C4-2B (cell line): ENCODE measurements around the gene HDAC1.

Experiments
- ZFX ChIP-seq: fragments of 450-650 bp; IDR thresholded peaks from 2 replicates; pipeline ENCODE4 v1.6.1; 2017
- TF ChIP-seq, protein P1 (sequence below): fragments of 450-650 bp; conservative IDR thresholded peaks from 2 replicates; pipeline ENCODE4 v1.5.1; 2017; ENCODE audit warnings: mild to moderate bottlenecking

DNA sequence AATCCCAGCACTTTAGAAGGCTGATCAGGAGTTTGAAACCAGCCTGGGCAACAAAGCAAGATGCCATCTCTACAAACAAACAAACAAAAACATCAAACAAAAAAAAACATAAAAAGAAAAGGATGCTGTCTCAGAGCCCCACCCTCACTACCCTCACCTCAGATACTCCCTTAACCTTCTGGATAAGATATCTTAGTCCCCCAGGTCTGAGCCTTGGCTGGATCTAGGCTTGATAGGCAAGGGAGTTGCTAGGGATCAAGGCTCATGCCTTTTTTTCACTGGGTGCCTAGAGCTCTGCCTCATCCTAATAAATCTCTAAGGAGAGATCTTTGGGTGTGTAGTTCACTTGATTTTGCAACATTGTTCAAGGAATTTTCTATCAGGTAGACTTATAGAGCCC is 7.4 kb downstream of the HDAC1 start:
- TF ChIP-seq, protein P1, sequence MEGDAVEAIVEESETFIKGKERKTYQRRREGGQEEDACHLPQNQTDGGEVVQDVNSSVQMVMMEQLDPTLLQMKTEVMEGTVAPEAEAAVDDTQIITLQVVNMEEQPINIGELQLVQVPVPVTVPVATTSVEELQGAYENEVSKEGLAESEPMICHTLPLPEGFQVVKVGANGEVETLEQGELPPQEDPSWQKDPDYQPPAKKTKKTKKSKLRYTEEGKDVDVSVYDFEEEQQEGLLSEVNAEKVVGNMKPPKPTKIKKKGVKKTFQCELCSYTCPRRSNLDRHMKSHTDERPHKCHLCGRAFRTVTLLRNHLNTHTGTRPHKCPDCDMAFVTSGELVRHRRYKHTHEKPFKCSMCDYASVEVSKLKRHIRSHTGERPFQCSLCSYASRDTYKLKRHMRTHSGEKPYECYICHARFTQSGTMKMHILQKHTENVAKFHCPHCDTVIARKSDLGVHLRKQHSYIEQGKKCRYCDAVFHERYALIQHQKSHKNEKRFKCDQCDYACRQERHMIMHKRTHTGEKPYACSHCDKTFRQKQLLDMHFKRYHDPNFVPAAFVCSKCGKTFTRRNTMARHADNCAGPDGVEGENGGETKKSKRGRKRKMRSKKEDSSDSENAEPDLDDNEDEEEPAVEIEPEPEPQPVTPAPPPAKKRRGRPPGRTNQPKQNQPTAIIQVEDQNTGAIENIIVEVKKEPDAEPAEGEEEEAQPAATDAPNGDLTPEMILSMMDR, result no peak
- no peak for TF ChIP-seq ZFX
